Neutrophil (primary cell): ENCODE results near the gene NPAS3.

Experiments
- H3K27ac ChIP-seq: fragments of 200-600 bp; sonication (generic); 2 replicates; pipeline ENCODE4 v1.5.1; 2016; ENCODE audit warnings: mild to moderate bottlenecking, moderate library complexity
- H3K27me3 ChIP-seq: fragments of 200-600 bp; sonication (generic); 2 replicates; pipeline ENCODE4 v1.6.0; 2016; ENCODE audit warnings: mild to moderate bottlenecking
- H3K36me3 ChIP-seq: fragments of 200-600 bp; sonication (generic); 2 replicates; pipeline ENCODE4 v1.5.1; 2017
- H3K4me1 ChIP-seq, 2 experiments: fragments of 200-600 bp in 1 of 2; sonication (generic) in 1 of 2; 1 replicate in 1 of 2; 2 replicates in 1 of 2; pipeline versions ENCODE4 v1.5.1 to v1.6.1; 2013 to 2016; ENCODE audit warnings: low read depth in 1 of 2, low read length in 1 of 2, mild to moderate bottlenecking in 1 of 2, moderate library complexity in 1 of 2; ENCODE audit not compliant: control insufficient read depth in 1 of 2, insufficient read depth in 1 of 2
- H3K4me3 ChIP-seq, 2 experiments: fragments of 200-600 bp in 1 of 2; sonication (generic) in 1 of 2; 1 replicate in 1 of 2; 2 replicates in 1 of 2; pipeline ENCODE4 v1.5.1; 2013 to 2016; ENCODE audit warnings: low read depth in 1 of 2, low read length in 1 of 2, mild to moderate bottlenecking in 1 of 2, moderate library complexity in 1 of 2
- H3K9me3 ChIP-seq: fragments of 200-600 bp; sonication (generic); 2 replicates; pipeline ENCODE4 v1.5.1; 2016
- CTCF ChIP-seq: fragments of 200-600 bp; sonication (generic); IDR thresholded peaks from 2 replicates; pipeline ENCODE4 v1.5.1; 2016; ENCODE audit warnings: antibody characterized with exemption

The NPAS3 gene

DNA sequence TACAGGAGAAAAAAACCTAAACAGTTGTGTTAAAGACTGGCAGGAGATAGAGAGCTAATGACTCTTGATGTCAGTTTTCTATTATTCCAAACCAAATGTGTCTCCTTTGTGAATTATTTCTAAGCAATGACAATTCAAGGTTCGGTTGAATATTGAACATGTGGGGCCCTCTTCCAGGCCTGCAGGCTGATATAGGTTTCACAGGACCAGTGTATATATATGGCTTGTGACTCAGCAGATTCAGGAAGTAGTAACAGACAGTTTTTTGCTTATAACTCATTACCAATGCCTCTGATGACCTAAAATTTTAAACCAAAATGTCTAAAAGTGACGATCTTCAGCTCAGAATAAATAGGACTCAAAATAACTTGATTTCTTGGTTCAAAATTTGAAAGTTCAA is 33.7 kb upstream of the NPAS3 start:
- Histone ChIP-seq H3K4me3 (no peak overlapping the region), H3K27me3 (no peaks in the 10 kb centered on the region), H3K4me1 (no peaks in the 10 kb centered on the region), H3K9me3 (no peaks in the 10 kb centered on the region), H3K27ac (no peak overlapping the region), H3K36me3 (no peaks in the 10 kb centered on the region)
- TF ChIP-seq CTCF = no peak

- Histone ChIP-seq H3K4me1 (no peaks in the 10 kb centered on the region), H3K27ac (no peak overlapping the region), H3K36me3 (no peaks in the 10 kb centered on the region), H3K9me3 (no peaks in the 10 kb centered on the region), H3K27me3 (no peaks in the 10 kb centered on the region), H3K4me3 (no peak overlapping the region)
- no peak for TF ChIP-seq CTCF
Measured at GRCh38 chr14:32906672-32907071, 32.0 kb upstream of the NPAS3 start.

- H3K36me3 ChIP-seq = no peaks in the 10 kb centered on the region
- no peaks in the 10 kb centered on the region for H3K27me3 ChIP-seq
- H3K9me3 ChIP-seq = no peaks in the 10 kb centered on the region
- no peak overlapping the region for H3K27ac ChIP-seq
- H3K4me1 ChIP-seq = peaks cover 0 to 10% of the 10 kb centered on the region in 2 experiments
- no peak for TF ChIP-seq CTCF
- no peak overlapping the region for H3K4me3 ChIP-seq
Measured at GRCh38 chr14:32908196-32909084, 30.2 kb upstream of the NPAS3 start.

GRCh38 chr14:32913725-32914124 is 25.0 kb upstream of the NPAS3 start:
- H3K27ac ChIP-seq = no peak overlapping the region
- H3K36me3 ChIP-seq = no peaks in the 10 kb centered on the region
- H3K4me3 ChIP-seq = no peak overlapping the region
- peaks cover 0 to 21% of the 10 kb centered on the region in 2 experiments for H3K4me1 ChIP-seq
- TF ChIP-seq CTCF = no peak
- H3K27me3 ChIP-seq = no peaks in the 10 kb centered on the region
- H3K9me3 ChIP-seq = no peaks in the 10 kb centered on the region

- H3K27ac ChIP-seq = no peak overlapping the region
- H3K27me3 ChIP-seq = no peaks in the 10 kb centered on the region
- no peak for TF ChIP-seq CTCF
Measured at GRCh38 chr14:32914391-32914790, 24.3 kb upstream of the NPAS3 start.

More at GRCh38 chr14:32914391-32914790, 24.3 kb upstream of the NPAS3 start:
- Histone ChIP-seq H3K4me1 (peaks cover 0 to 21% of the 10 kb centered on the region in 2 experiments), H3K4me3 (no peak overlapping the region), H3K9me3 (no peaks in the 10 kb centered on the region), H3K36me3 (no peaks in the 10 kb centered on the region)
